Kidney (tissue), 14 donors: ENCODE data around the gene PLPP1. TPM values are rescaled to one million over a fixed set of nuclear protein-coding genes. Genes with fewer than 3 reads are reported as not detected.

Source experiments
- DNase-seq, 5 donors: peaks; one replicate each; pipeline ENCODE4 v3.0.0-alpha.2; 2013 to 2020
- FAIRE-seq: peaks from 2 replicates; lab custom pipeline; 2012; peaks lifted over from hg19 to GRCh38; lab: Jason Lieb, UNC
- H3K27ac ChIP-seq, 2 donors: one replicate each; pipeline ENCODE4 v1.7.0; 2013; ENCODE audit warnings: low read depth in 2 of 2, low read length in 2 of 2, inconsistent platforms in 1 of 2
- H3K27me3 ChIP-seq: one replicate; pipeline ENCODE4 v1.7.1; 2013; ENCODE audit warnings: low read length, inconsistent platforms; ENCODE audit not compliant: control insufficient read depth, insufficient read depth
- H3K36me3 ChIP-seq, 3 donors: one replicate each; pipeline versions ENCODE4 v1.7.0 to v1.7.1; 2013; ENCODE audit warnings: low read length in 3 of 3, control low read depth in 1 of 3, inconsistent platforms in 1 of 3; ENCODE audit not compliant: insufficient read depth in 3 of 3, control insufficient read depth in 2 of 3
- H3K4me1 ChIP-seq, 3 donors: one replicate each; pipeline versions ENCODE4 v1.7.0 to v1.7.1; 2013; ENCODE audit warnings: low read length in 3 of 3, inconsistent platforms in 1 of 3, low read depth in 1 of 3; ENCODE audit not compliant: control insufficient read depth in 2 of 3, insufficient read depth in 2 of 3
- H3K4me3 ChIP-seq, 3 donors: one replicate each; pipeline versions ENCODE4 v1.7.0 to v1.8.1; 2013; ENCODE audit warnings: low read length in 3 of 3, control low read depth in 1 of 3, inconsistent platforms in 1 of 3
- H3K9ac ChIP-seq, 3 donors: one replicate each; pipeline versions ENCODE4 v1.7.0 to v1.7.1; 2013; ENCODE audit warnings: low read length in 3 of 3, control low read depth in 1 of 3, inconsistent platforms in 1 of 3
- H3K9me3 ChIP-seq, 3 donors: one replicate each; pipeline versions ENCODE4 v1.7.0 to v1.7.1; 2013; ENCODE audit warnings: low read length in 3 of 3, control low read depth in 1 of 3, inconsistent platforms in 1 of 3; ENCODE audit not compliant: control insufficient read depth in 2 of 3, insufficient read depth in 1 of 3
- intact Hi-C: fragments of 100-400 bp; cut with DNase I; formaldehyde crosslinking; loops from one replicate; pipeline ENCODE4 v1.11.1; 2022
- polyA plus RNA-seq: library from polyadenylated mRNA; stranded (reverse); fragments of 350-450 nt; fragmentation: Illumina TruSeq; extraction: RNeasy Lipid Tissue Mini Kit (QIAGEN cat#74804); gene quantifications from one replicate; pipeline ENCODE4 v1.2.3, GENCODE V29; 2014; ENCODE audit warnings: low read depth, low replicate concordance; ENCODE audit not compliant: insufficient read depth
- total RNA-seq: library from RNA; stranded (reverse); fragmentation: NEBNext Ultra II Directional; extraction: Animal tissue kit (Norgen Biotek cat#: 25700); gene quantifications from one replicate; pipeline ENCODE4 v1.2.1, GENCODE V29; 2021
- TF ChIP-seq, protein P1 (sequence below): IDR thresholded peaks from 3 replicates; pipeline ENCODE4 v1.5.1; 2012; ENCODE audit warnings: mild to moderate bottlenecking, moderate library complexity, borderline replicate concordance; ENCODE audit not compliant: insufficient read depth; ENCODE audit errors: extremely low read depth
- donor health status: control.
- donor health status: control.
- donor health status: control.
- donor health status: control.
- donor health status: control.
- donor health status: DM: yes; HTN: yes; CAD: no.
- donor health status: Normal renal cell carcinoma (clear cell type).

The PLPP1 gene
- total and polyA plus RNA-seq, 2 donors from 2014 or later, result 144 to 166 TPM

DNA sequence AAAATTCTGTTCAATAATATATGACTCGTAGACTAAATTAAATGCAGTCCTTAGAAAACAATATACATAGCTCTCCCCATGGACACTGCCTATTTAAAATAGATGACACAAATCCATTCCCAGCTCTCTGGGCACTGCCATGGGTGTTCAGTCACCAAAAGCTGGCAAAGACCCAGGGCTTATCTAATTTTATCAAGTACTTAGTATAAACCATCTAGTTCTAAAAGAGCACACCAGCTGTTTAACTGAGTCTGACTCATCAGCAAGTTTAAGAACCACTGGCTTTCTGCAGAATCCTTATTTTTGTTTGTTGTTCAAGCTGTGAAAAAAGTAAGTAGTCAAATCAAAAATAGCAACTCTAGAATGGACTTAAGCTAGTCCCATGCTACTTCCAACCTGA, 107.6 kb downstream of the PLPP1 start:
- no peak for DNase-seq
- Histone ChIP-seq H3K27ac (no peak overlapping the region), H3K27me3 (no peaks in the 10 kb centered on the region), H3K4me3 (no peak overlapping the region), H3K4me1 (peaks cover 0 to 8% (median 2%) of the 10 kb centered on the region in 3 donors), H3K9me3 (no peaks in the 10 kb centered on the region), H3K9ac (no peak overlapping the region), H3K36me3 (peaks cover 14 to 41% (median 16%) of the 10 kb centered on the region in 3 donors)
- intact Hi-C loops, result no loop called here
- no peak for FAIRE-seq
- TF ChIP-seq, protein P1, sequence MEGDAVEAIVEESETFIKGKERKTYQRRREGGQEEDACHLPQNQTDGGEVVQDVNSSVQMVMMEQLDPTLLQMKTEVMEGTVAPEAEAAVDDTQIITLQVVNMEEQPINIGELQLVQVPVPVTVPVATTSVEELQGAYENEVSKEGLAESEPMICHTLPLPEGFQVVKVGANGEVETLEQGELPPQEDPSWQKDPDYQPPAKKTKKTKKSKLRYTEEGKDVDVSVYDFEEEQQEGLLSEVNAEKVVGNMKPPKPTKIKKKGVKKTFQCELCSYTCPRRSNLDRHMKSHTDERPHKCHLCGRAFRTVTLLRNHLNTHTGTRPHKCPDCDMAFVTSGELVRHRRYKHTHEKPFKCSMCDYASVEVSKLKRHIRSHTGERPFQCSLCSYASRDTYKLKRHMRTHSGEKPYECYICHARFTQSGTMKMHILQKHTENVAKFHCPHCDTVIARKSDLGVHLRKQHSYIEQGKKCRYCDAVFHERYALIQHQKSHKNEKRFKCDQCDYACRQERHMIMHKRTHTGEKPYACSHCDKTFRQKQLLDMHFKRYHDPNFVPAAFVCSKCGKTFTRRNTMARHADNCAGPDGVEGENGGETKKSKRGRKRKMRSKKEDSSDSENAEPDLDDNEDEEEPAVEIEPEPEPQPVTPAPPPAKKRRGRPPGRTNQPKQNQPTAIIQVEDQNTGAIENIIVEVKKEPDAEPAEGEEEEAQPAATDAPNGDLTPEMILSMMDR, result no peak

DNA sequence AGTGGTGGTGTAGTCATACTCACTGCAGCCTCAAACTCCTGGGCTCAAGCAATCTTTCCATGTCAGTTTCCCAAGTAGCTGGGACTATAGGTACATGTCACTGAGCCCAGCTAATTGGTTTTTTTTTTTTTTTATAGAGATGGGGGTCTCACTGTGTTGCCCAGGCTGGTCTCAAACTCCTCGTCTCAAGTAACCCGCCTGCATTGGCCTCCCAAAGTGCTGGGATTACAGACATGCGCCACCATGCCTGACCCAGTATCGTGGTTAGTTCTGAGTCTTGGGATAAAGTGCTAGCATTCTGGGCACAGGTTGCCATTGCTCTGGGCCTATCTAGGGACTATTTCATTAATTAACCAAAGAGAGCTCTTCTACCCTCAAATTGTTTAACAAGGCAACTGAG, 108.3 kb downstream of the PLPP1 start:
- Histone ChIP-seq H3K4me3 (no peak overlapping the region), H3K4me1 (peaks cover 0 to 8% (median 2%) of the 10 kb centered on the region in 3 donors), H3K9ac (no peak overlapping the region), H3K27ac (no peak overlapping the region), H3K36me3 (peaks cover 15 to 43% (median 17%) of the 10 kb centered on the region in 3 donors), H3K27me3 (no peaks in the 10 kb centered on the region), H3K9me3 (no peaks in the 10 kb centered on the region)
- DNase-seq (no peak), FAIRE-seq (no peak)
- intact Hi-C loops, result no loop called here
- TF ChIP-seq, protein P1, result no peak

DNA sequence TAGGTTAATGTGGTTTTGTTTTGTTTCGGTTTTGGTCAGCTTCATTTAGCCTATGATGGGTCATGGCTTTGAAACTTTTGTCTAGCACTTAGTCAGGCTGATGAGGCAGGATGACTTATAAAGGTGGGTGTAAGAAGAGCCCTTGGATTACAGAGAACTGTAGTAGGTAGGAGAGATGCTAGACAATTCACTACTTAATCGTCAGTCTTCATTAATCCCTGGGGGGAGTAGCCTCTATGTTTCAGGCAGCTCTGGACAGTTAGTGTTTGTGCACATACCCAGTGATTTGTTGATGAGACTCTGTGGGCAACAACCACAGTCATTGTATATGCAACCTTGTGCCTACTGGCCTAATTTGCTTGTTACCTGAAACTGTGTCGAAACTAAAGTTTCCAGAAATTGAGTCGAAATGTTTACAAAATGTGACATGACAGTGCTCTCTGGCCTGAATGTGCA, 113.7 kb downstream of the PLPP1 start:
- no peak overlapping the region for H3K9ac ChIP-seq
- no peak overlapping the region for H3K27ac ChIP-seq
- no peaks in the 10 kb centered on the region for H3K9me3 ChIP-seq
- H3K4me3 ChIP-seq, result no peak overlapping the region
- DNase-seq (no peak), FAIRE-seq (no peak)
- no peaks in the 10 kb centered on the region for H3K27me3 ChIP-seq
- H3K4me1 ChIP-seq, result peaks cover 6 to 17% (median 10%) of the 10 kb centered on the region in 3 donors
- TF ChIP-seq, protein P1, result no peak
- intact Hi-C loops, result no loop called here
- H3K36me3 ChIP-seq, result peaks cover 17 to 26% (median 19%) of the 10 kb centered on the region in 3 donors
